PC-9 (cell line): Measurements from ENCODE around the gene HIBCH.

Source experiments
- CTCF ChIP-seq: fragments of 200-600 bp; sonication (generic); conservative IDR thresholded peaks from 2 replicates; pipeline ENCODE4 v1.6.1; 2017; ENCODE audit warnings: mixed run types, antibody characterized with exemption, mild to moderate bottlenecking, moderate library complexity
- EZH2 ChIP-seq: fragments of 200-600 bp; sonication (generic); IDR thresholded peaks from 2 replicates; pipeline ENCODE4 v1.8.0; 2017; ENCODE audit warnings: antibody characterized with exemption, low read depth

GRCh38 chr2:190202018-190202417, 117.6 kb downstream of the HIBCH start:
- TF ChIP-seq CTCF (no peak), EZH2 (no peak)
